ENCODE measurements around the gene MCU. TPM values are rescaled to one million over a fixed set of nuclear protein-coding genes. Genes with fewer than 3 reads are reported as not detected.

The MCU gene
- total RNA-seq, 1 experiment from 2014 or later = 26.8 TPM

DNA sequence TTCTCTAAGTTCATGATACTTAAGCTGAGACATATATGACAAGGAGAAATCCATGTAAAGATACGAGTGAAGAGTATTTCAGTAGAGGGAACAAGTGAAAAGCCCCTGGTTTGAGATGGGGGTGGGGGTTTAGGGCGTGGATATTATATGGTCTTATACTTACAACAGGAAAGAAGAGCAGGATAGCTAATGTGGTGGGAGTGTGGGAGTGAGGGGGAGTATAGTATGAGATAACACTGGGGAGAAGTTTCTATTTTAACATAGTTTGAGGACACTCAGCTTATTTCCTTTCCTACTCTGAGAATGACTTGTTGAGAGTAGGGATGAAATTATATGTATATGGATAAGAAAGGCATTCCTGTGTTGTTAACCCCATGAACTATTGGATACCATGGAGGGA, 36.5 kb downstream of the MCU start:
- CTCF ChIA-PET = no interaction called here
- DNase-seq (ENCODE audit: low read depth, low spot score) (no peak), ATAC-seq (no peak)
- Histone ChIP-seq H3K4me2 (ENCODE audit: low read length) (no peak overlapping the region), H3K36me3 (ENCODE audit: control insufficient read depth in 1 of 2, insufficient read depth in 2 of 2, low read length in 2 of 2) (no peaks in the 10 kb centered on the region), H3K9me3 (ENCODE audit: control insufficient read depth in 1 of 2, insufficient read depth in 1 of 2, low read depth in 1 of 2, low read length in 2 of 2) (no peaks in the 10 kb centered on the region), H3K4me3 (replicated peaks in 1 of 2; ENCODE audit: low read depth in 1 of 2, low read length in 2 of 2) (no peak overlapping the region), H4K20me1 (ENCODE audit: insufficient read depth) (peaks cover 7% of the 10 kb centered on the region; the same call in 1 of the 2 replicates), H3K27me3 (ENCODE audit: insufficient read depth, low read length) (no peaks in the 10 kb centered on the region), H3K27ac (ENCODE audit: low read depth, low read length) (no peak overlapping the region), H3K9ac (ENCODE audit: low read length) (no peak overlapping the region), H3K79me2 (ENCODE audit: insufficient read depth, low read length) (peaks cover 18% of the 10 kb centered on the region), H3K4me1 (ENCODE audit: control insufficient read depth in 1 of 2, insufficient read depth in 2 of 2, low read length in 2 of 2) (peaks cover 9 to 18% of the 10 kb centered on the region in 2 experiments; a peak in 3 of 4 replicates), H3K9me2 (ENCODE audit: insufficient read depth) (no peaks in the 10 kb centered on the region), H2AFZ (ENCODE audit: low read depth, low read length, poor library complexity, severe bottlenecking) (no peak overlapping the region)
- RAD21 ChIA-PET (ENCODE audit: low non-redundant PET in 1 of 2, low total read pairs in 2 of 2, uncharacterized antibody in 2 of 2, unreplicated experiment in 2 of 2) = no interaction called here
- intact Hi-C loops (cut with micrococcal nuclease) = no loop called here
- POLR2A ChIA-PET = no interaction called here
- no TSS peak for BruUV-seq (replicated peaks)
- no peak for TF ChIP-seq EZH2 (IDR thresholded peaks at IDR 0.05)
- TF ChIP-seq ZNF274 (IDR thresholded peaks at IDR 0.05; ENCODE audit: low read depth, low read length) = no peak
- TF ChIP-seq, protein P1, sequence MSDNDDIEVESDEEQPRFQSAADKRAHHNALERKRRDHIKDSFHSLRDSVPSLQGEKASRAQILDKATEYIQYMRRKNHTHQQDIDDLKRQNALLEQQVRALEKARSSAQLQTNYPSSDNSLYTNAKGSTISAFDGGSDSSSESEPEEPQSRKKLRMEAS (IDR thresholded peaks at IDR 0.05) = no peak
- no peak for TF ChIP-seq JUND (IDR thresholded peaks at IDR 0.05)
- TF ChIP-seq, protein P2, sequence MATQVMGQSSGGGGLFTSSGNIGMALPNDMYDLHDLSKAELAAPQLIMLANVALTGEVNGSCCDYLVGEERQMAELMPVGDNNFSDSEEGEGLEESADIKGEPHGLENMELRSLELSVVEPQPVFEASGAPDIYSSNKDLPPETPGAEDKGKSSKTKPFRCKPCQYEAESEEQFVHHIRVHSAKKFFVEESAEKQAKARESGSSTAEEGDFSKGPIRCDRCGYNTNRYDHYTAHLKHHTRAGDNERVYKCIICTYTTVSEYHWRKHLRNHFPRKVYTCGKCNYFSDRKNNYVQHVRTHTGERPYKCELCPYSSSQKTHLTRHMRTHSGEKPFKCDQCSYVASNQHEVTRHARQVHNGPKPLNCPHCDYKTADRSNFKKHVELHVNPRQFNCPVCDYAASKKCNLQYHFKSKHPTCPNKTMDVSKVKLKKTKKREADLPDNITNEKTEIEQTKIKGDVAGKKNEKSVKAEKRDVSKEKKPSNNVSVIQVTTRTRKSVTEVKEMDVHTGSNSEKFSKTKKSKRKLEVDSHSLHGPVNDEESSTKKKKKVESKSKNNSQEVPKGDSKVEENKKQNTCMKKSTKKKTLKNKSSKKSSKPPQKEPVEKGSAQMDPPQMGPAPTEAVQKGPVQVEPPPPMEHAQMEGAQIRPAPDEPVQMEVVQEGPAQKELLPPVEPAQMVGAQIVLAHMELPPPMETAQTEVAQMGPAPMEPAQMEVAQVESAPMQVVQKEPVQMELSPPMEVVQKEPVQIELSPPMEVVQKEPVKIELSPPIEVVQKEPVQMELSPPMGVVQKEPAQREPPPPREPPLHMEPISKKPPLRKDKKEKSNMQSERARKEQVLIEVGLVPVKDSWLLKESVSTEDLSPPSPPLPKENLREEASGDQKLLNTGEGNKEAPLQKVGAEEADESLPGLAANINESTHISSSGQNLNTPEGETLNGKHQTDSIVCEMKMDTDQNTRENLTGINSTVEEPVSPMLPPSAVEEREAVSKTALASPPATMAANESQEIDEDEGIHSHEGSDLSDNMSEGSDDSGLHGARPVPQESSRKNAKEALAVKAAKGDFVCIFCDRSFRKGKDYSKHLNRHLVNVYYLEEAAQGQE (IDR thresholded peaks at IDR 0.05; ENCODE audit: low read depth) = no peak
- no peak for TF ChIP-seq POLR2AphosphoS5 (IDR thresholded peaks at IDR 0.05; ENCODE audit: low read depth, low read length)

DNA sequence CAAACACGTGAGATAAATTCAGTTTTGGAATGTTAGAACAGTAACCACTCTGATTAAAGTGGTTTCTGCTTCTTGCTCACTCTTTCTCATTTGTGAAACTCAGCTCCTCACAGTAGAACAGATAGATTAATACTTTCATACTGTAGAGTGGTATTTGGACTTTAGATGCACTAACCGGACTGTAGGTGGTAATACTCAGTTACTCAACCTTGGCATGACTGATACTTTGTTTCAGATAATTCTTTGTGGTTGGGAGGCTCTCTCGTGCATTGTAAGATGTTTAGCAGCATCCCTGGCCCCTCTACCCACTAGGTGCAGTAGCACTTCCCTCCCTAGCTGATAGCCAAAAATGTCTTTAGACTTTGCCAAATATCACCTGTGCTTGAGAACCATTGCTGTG, 37.6 kb downstream of the MCU start:
- no peak for DNase-seq (ENCODE audit: low read depth, low spot score)
- ATAC-seq = no peak; the same call in 1 of the 2 replicates
- peaks cover 21% of the 10 kb centered on the region for H3K79me2 ChIP-seq (ENCODE audit: insufficient read depth, low read length)
- peaks cover 9 to 18% of the 10 kb centered on the region in 2 experiments; a peak in 3 of 4 replicates for H3K4me1 ChIP-seq (ENCODE audit: control insufficient read depth in 1 of 2, insufficient read depth in 2 of 2, low read length in 2 of 2)
- intact Hi-C loops (cut with micrococcal nuclease) = no loop called here
- BruUV-seq (replicated peaks) = no TSS peak
- ChIA-PET CTCF (no interaction called here), POLR2A (no interaction called here), RAD21 (ENCODE audit: low non-redundant PET in 1 of 2, low total read pairs in 2 of 2, uncharacterized antibody in 2 of 2, unreplicated experiment in 2 of 2) (no interaction called here)
- H4K20me1 ChIP-seq (ENCODE audit: insufficient read depth) = peaks cover 7% of the 10 kb centered on the region; the same call in 1 of the 2 replicates
- H3K9ac ChIP-seq (ENCODE audit: low read length) = no peak overlapping the region
- no peak overlapping the region for H3K27ac ChIP-seq (ENCODE audit: low read depth, low read length)
- no peak overlapping the region for H3K4me3 ChIP-seq (replicated peaks in 1 of 2; ENCODE audit: low read depth in 1 of 2, low read length in 2 of 2)
- no peaks in the 10 kb centered on the region for H3K27me3 ChIP-seq (ENCODE audit: insufficient read depth, low read length)
- no peaks in the 10 kb centered on the region for H3K9me2 ChIP-seq (ENCODE audit: insufficient read depth)
- no peak overlapping the region for H2AFZ ChIP-seq (ENCODE audit: low read depth, low read length, poor library complexity, severe bottlenecking)
- H3K36me3 ChIP-seq (ENCODE audit: control insufficient read depth in 1 of 2, insufficient read depth in 2 of 2, low read length in 2 of 2) = no peaks in the 10 kb centered on the region
- H3K4me2 ChIP-seq (ENCODE audit: low read length) = peak overlapping the region; percentile 35
- H3K9me3 ChIP-seq (ENCODE audit: control insufficient read depth in 1 of 2, insufficient read depth in 1 of 2, low read depth in 1 of 2, low read length in 2 of 2) = no peaks in the 10 kb centered on the region
- TF ChIP-seq ZFX (IDR thresholded peaks at IDR 0.05) (no peak), SIN3A (IDR thresholded peaks at IDR 0.05; ENCODE audit: low read depth) (no peak), POLR2A (IDR thresholded peaks at IDR 0.05; ENCODE audit: borderline replicate concordance, extremely low read depth, insufficient read depth, insufficient read length) (no peak), ZNF274 (IDR thresholded peaks at IDR 0.05; ENCODE audit: low read depth, low read length) (no peak), SP1 (IDR thresholded peaks at IDR 0.05; ENCODE audit: low read depth) (no peak), EGR1 (IDR thresholded peaks at IDR 0.05; ENCODE audit: low read depth) (no peak), CBX3 (IDR thresholded peaks at IDR 0.05; ENCODE audit: low read depth) (no peak), EZH2 (IDR thresholded peaks at IDR 0.05) (no peak), FOSL1 (IDR thresholded peaks at IDR 0.05; ENCODE audit: low read depth) (no peak)
- TF ChIP-seq, protein P3, sequence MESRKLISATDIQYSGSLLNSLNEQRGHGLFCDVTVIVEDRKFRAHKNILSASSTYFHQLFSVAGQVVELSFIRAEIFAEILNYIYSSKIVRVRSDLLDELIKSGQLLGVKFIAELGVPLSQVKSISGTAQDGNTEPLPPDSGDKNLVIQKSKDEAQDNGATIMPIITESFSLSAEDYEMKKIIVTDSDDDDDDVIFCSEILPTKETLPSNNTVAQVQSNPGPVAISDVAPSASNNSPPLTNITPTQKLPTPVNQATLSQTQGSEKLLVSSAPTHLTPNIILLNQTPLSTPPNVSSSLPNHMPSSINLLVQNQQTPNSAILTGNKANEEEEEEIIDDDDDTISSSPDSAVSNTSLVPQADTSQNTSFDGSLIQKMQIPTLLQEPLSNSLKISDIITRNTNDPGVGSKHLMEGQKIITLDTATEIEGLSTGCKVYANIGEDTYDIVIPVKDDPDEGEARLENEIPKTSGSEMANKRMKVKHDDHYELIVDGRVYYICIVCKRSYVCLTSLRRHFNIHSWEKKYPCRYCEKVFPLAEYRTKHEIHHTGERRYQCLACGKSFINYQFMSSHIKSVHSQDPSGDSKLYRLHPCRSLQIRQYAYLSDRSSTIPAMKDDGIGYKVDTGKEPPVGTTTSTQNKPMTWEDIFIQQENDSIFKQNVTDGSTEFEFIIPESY (IDR thresholded peaks at IDR 0.05; ENCODE audit: extremely low read depth, insufficient replicate concordance, low read length) = no peak
- TF ChIP-seq, protein P4, sequence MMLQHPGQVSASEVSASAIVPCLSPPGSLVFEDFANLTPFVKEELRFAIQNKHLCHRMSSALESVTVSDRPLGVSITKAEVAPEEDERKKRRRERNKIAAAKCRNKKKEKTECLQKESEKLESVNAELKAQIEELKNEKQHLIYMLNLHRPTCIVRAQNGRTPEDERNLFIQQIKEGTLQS (IDR thresholded peaks at IDR 0.05) = no peak

Measured in HCT116 (cell line).